RWPE1 (cell line): ENCODE results near the gene MST1.

Experiments
- CTCF ChIA-PET: fragments of 350-600 bp; sonication (Branson Sonifier 250); formaldehyde crosslinking; extraction: SDS; loops from one replicate; lab custom pipeline; 2021; lab: Yijun Ruan, JAX
- POLR2A ChIA-PET: fragments of 400-600 bp; formaldehyde crosslinking; extraction: SDS; loops from one replicate; lab custom pipeline; 2020; ENCODE audit warnings: antibody characterized with exemption; ENCODE audit not compliant: low non-redundant PET; lab: Yijun Ruan, JAX
- DNase-seq: peaks from one replicate; pipeline ENCODE4 v3.0.0; 2012; ENCODE audit warnings: low spot score
- H3K27ac ChIP-seq: fragments of 450-650 bp; 2 replicates; pipeline ENCODE4 v1.5.1; 2017
- TF ChIP-seq, protein P1 (sequence below): fragments of 450-650 bp; conservative IDR thresholded peaks from 2 replicates; pipeline ENCODE4 v1.5.1; 2017; ENCODE audit warnings: low read depth, mild to moderate bottlenecking

The MST1 gene

DNA sequence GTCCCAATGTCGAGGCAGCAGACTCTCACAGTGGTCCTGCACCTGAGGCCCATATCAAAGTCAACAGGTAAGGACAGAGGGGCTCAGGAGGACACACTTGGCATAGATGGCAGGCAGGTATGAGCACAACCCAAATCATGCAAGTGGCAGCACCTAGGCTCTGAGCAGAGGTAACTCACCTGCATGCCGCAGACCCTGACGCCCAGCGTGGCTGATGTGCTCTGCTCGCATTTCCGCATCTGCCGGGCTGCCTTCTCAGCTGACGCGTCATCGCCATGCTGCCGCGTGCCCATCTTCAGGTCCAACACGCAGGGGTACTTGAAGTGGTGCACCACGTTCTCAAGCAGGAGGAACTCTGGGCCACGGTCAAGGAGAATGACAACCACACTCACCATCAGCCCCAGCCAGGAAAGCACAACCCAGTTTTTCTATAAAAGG is 38.7 kb upstream of the MST1 start:
- DNase-seq = no peak
- ChIA-PET POLR2A (no interaction called here), CTCF (no interaction called here)
- peak overlapping the region; percentile 89 for H3K27ac ChIP-seq
- TF ChIP-seq, protein P1, sequence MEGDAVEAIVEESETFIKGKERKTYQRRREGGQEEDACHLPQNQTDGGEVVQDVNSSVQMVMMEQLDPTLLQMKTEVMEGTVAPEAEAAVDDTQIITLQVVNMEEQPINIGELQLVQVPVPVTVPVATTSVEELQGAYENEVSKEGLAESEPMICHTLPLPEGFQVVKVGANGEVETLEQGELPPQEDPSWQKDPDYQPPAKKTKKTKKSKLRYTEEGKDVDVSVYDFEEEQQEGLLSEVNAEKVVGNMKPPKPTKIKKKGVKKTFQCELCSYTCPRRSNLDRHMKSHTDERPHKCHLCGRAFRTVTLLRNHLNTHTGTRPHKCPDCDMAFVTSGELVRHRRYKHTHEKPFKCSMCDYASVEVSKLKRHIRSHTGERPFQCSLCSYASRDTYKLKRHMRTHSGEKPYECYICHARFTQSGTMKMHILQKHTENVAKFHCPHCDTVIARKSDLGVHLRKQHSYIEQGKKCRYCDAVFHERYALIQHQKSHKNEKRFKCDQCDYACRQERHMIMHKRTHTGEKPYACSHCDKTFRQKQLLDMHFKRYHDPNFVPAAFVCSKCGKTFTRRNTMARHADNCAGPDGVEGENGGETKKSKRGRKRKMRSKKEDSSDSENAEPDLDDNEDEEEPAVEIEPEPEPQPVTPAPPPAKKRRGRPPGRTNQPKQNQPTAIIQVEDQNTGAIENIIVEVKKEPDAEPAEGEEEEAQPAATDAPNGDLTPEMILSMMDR = no peak

DNA sequence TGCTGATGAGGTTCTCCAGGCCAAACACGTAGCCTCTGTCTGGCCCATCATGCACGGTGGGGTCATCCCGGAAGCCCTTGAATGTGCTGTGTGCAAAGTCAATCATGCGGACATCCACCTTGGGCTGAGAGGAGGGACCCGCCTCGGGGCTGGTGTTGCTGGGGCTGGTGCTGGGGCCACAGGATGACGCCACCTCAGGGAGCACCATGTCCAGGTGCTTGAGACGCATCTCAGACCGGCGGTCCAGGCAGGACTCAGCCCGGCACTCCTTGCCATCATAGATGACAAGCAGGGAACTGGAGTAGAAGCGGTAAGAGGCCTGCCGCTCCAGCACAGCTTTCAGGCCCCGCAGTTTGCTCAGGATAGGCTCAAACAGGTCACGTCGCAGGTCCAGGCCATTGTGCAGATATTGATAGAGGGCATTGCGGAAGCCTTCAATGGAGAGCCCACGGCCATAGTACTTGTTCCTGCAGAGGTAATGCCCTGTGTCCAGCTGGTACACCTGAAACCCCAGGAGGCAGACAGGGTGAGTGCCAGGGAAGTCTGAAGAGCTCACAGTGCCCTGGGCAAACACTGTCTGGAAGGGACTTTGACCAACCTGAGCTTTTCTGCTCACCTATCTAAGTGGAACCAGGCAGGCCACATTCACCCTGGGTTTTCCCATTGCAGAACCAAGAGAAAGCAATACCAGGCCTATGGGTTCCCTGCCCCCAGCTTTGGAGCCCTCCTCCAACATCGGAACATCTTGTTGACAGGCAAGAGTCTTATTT is 38.1 kb upstream of the MST1 start:
- peak overlapping the region; percentile 89 for H3K27ac ChIP-seq
- CTCF ChIA-PET = no interaction called here
- POLR2A ChIA-PET = no interaction called here

DNA sequence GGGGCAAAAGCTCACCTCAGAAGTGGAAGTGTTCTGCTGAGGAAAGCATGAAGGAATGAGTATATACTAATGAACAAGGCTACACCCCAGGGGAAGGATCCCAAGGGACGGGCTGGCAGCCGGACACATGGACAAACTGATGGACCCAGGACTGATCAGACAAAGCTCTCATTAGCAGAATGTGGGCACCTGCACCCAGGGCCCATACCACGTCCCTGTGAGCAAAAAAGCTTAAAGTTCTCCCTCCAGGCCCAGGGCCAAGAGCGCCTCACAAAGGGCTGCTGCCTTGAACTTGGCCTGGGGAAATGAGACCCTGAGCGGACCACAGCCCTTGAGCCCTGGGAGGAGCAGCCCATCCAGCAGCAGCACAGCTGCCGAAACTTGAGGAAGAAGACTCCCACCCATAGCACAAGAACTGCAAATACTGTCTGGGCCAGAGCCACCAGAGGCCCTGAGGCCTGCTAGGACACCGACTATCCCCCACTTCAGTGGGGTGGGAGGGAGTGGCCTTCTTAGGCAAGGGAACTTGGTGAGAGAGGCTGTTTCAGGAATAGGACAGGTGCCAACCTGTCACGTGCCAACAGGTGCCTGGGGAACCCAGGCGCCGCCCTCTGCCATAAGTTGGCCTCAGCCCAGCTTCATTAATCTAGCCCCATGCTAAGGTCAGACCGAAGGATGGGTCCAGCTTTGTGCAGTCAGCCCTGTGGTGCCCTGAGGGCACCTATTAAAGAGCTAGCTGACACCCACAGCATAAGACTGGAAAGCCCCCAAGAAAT is 36.8 kb upstream of the MST1 start:
- DNase-seq = no peak
- ChIA-PET POLR2A (no interaction called here), CTCF (no interaction called here)
- TF ChIP-seq, protein P1 = no peak
- H3K27ac ChIP-seq = peak overlapping the region; percentile 89

More for the DNA sequence above, 38.1 kb upstream of the MST1 start:
- DNase-seq = no peak
- TF ChIP-seq, protein P1 = no peak

DNA sequence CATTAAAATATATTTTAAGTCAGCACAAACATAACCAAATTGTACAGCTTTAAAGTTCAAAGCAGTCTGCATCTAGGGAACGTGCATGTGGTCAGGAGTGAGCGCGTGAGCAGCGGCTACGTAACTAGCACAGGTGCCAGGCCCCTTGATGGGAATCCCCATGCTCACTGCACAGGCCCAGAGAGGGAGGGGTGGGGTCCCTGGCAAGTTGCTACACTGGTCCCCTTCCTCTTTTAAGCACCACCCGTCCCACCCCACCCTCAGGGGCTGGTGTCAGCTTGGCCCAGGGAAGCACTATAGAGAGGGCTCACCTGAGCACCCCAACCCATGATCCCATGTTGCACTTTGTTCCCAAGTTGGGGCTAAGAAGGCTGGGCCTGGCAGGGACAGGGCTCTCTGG is 35.3 kb upstream of the MST1 start:
- H3K27ac ChIP-seq = peak overlapping the region; percentile 89
- TF ChIP-seq, protein P1 = no peak
- no peak for DNase-seq
- CTCF ChIA-PET = no interaction called here
- POLR2A ChIA-PET = no interaction called here

DNA sequence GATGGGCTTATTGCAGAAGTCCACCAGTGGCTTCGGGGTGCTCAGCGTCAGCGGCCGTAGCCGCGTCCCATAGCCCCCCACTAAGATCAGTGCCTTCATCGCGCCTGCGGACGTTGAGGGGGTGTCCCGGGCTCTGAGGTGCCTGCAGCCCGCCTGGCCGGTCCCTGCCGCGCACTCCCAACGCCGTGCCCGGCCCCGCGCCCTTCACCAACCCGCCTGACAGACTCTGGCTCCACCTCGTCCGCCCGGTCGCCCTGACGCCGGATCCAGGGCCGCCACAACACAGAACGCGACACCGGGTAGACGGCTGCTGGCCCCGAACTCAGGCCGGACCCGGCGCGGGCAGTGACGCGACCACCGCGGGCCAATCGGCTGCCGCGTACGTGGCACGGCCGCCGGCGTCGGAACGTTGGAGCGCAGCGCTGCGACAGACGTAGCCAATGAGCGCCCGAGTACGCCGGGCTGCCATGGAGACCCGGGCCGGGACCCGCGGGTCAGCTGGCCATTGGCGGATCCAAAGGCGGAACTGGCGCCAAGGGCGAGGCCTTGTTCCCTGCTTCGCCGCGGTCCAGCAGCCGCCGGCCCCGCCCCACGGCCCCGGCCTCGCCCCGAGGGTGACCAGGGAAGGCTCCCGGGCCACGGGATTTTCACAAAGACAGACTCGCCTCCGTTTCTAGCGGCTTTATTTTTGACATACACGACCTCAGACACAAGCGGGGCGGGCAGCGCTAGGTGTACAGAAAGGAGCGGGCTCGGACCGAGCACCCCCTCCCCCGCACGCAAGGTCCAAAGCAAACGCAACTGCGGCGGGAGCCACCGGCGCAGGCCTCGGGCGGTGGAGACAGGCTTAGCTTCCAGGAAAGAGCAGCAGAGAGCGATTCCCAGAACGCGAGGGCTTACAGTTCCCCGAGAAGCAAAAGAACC is 34.6 kb upstream of the MST1 start, which contains the start of gene GMPPB:
Gene GMPPB (minus strand): TSS at position 324 of the 924 bp plus-strand sequence. CDS start 225 bp downstream, at position 99.
- peak within 1 kb of the TSS; percentile 89 for H3K27ac ChIP-seq
- ChIA-PET CTCF (interaction anchor here (0.9 kb wide), 1 partner anchor 51 kb away, joined by 5 read pairs; no protein-coding TSS in a partner anchor), POLR2A (no interaction called here)
- peak; percentile 90 for DNase-seq
- TF ChIP-seq, protein P1 = no peak

DNA sequence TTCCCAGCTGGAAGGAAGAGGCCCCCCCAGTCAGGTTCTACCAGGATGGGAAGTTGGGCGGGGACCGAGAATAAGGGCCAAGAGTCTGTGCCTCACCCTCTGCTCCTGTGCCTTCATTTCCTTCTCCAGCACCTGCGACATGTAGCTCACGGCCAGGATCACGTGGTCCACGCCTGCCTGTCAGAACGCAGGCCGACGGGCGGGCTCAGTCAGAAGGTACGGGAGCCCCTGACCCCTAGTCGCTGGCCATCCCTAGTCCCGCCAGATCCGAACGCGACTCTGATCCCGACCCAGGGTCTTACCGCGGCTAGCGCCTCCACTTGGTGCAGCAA is 34.0 kb upstream of the MST1 start:
- ChIA-PET CTCF (interaction anchor here (0.9 kb wide), 1 partner anchor 50 kb away, joined by 5 read pairs; no protein-coding TSS in a partner anchor), POLR2A (no interaction called here)
- TF ChIP-seq, protein P1 = no peak
- no peak for DNase-seq
- H3K27ac ChIP-seq = peak overlapping the region; percentile 89
